Measurements from ENCODE around the gene SGK1.
"Not testable (repeated sequence)": the region's sequence is repeated elsewhere in the genome, so short reads cannot be mapped to it uniquely, and the experiment has no call there.

The SGK1 gene

GRCh38 chr6:134187154-134187553 lies 130.8 kb downstream of the SGK1 start:
- no peak for DNase-seq (ENCODE audit: low read depth)

GRCh38 chr6:134186355-134186754 lies 131.6 kb downstream of the SGK1 start:
- no peak for DNase-seq (ENCODE audit: low read depth)

DNA sequence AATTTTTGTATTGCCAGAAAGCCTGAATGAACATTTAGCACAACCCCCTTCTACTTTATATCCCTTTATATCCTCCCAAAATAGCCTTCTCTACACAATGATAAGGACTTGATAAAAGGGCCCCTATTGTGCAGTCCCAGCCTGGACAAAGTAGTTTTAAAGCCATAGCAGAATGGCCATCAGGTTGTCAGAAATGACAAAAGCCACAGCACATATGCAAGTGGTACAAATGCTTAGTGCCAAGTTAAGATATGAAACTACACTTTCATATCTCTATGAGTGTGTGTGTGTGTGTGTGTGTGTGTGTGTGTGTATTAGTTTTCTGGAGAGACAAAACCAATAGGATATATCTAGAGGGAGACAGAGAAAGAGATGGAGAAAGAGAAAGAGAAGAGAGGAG lies 132.6 kb downstream of the SGK1 start:
- DNase-seq (ENCODE audit: low read depth): no peak

GRCh38 chr6:134183844-134184243 lies 134.1 kb downstream of the SGK1 start:
- DNase-seq (ENCODE audit: low read depth): no peak

DNA sequence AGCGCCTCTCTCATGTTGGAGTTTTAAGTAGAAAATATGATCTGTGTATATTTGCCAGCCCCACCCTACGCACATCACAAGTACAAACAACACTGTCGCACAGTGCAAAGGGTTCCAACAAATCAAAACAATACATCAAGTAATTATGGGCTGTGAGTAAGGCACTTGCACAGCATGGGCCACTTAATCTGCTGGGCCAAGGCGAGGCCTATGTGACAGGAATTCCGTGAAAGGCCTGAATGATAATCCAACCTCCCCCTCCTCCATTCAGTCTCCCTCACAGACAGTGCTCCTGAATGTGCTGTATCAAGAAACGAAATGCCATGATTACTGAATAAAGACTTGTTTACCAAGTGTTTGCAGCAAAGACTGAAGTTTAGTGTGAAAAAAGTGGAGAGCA lies 135.4 kb downstream of the SGK1 start:
- DNase-seq (ENCODE audit: low read depth): no peak

DNA sequence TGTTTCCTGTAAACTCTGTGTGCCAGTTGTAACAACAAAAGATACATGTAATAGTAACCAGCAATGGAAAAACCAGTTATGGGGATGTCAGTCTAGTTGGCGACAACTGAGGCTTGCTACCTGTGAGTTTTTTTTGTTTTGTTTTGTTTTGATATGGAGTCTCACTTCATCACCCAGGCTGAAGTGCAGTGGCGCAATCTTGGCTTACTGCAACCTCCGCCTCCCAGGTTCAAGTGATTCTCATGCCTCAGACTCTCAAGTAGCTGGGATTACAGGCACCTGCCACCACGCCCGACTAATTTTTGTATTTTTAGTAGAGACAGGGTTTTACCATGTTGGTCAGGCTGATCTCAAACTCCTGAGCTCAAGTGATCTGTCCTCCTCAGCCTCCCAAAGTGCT lies 136.2 kb downstream of the SGK1 start:
- DNase-seq (ENCODE audit: low read depth): not testable (repeated sequence)

- DNase-seq (ENCODE audit: low read depth): not testable (repeated sequence)
These were observed 136.7 kb downstream of the SGK1 start for GRCh38 chr6:134181251-134181650.

DNA sequence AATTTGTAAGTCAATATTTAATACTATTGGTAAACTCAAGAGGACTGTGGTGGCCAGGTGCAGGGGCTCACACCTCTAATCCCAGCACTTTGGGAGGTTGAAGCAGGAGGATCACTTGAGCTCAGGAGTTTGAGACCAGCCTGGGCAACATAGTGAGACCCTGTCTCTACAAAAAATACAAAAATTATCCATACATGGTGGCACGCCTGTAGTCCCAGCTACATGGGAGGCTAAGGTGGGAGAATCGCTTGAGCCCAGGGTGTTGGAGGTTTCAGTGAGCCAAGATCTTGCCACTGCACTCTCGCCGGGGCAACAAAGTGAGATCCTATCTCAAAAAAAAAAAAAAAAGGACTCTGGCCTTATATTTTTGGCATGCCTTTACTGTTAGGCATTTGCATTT lies 137.4 kb downstream of the SGK1 start:
- not testable (repeated sequence) for DNase-seq (ENCODE audit: low read depth)

GRCh38 chr6:134178161-134179044 lies 139.5 kb downstream of the SGK1 start:
- peak; percentile 98 for DNase-seq (ENCODE audit: low read depth)

DNA sequence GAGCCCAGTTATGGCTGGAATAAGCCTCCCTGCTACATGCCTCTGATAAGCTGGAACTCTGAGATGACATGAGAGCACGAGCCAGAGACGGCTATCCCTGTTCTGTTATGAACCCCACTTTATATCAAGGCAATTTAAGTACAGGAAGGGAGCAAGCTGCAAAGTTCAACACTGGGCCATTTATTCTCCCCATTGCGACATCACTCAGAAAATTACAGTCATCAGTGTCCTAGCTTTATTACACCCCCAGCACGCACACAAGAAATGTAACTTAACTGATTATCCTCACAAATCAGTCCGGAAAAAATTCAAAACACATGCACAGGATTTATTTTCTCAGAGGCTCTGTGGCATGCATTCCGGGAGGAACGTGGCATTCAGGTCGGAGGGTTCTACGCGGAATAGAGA lies 140.2 kb downstream of the SGK1 start:
- peak; percentile 87 for DNase-seq (ENCODE audit: low read depth)

DNA sequence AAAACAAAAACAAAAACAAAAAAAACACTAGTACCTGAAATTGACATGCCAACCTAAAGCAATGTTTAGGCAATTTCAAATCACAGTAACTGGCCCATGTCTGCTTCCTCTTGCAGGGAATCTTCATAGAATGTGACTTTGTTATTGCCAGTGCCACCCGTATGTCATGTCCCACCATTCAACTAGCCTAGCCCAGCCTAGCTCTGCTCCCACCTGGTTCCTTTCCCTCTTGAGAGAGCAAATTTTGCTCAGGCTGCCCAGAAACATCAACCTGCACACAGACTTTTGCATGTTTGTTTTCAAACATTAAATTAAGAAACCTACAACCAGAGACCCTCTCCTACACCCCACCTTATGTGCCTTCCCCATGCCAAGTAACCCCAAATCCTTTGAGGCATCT lies 140.7 kb downstream of the SGK1 start:
- peak; percentile 14 for DNase-seq (ENCODE audit: low read depth)

DNA sequence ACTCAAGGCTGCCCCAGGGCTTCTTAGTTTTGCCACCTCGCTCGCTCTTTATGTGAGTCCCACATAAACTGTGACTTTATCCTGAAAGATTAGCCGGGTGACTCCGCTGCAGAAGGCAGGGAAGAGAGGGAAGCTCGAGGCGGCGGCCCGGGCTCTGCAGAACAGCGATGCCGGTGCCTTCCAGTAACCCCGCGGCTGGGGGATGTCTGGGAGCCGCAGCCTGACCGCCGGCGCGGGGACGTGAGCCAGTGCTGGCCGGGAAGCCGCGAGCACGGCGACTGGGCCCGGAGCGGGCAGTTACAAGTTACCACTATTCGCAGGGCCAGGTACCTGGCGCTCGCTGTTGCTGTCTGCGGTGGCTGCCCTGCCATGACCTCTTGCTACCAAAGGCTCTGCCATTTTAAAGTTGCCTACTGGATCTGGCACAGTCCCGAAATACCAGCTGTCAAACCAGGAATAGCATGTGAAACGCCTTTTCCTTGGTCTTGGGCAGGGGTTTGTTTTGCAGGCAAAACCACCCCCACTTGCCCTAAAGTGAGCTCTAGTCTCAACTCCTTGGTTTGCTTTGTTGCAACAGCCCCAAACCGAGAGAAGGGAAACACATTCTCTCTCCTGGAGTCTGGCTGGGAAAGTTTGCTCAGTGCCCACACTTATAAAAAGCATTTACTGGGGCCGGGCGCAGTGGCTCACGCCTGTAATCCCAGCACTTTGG lies 141.5 kb downstream of the SGK1 start:
- DNase-seq (ENCODE audit: low read depth): peak; percentile 74

DNA sequence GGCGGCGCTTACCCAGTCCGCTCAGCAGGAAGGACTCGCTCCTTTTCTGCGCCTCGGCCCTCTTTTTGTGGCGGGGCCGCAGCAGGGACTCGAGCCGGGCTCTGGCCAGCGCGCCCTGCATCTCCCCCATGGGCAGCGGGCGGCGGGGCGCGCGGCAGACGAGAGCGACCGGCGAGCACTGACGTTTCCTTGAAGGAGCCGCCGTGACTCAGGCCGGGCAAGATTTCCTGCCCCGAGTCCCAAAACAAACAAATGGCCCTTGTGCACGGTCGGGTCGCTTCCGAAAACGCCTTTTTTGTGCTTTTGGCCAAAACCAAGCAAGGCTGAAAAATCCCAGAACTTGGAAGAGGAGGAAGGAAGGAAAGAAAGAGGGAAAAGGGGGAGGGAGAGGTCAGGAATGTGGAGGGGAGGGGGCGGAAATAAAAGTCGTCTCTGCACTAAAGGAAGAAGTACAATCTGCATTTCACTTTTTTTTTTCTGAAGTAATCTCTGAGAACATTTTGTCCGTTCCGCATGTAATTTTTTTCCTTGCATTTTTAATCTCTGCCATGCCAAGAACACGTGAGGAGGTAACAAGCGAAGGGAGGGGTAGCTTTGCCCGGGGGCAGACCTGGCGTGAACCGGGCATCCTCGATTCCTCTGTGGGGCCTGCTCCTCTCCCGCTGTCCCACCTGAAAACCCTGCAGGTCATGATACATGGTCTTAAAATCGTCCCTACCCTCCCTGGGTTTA lies 142.2 kb downstream of the SGK1 start:
- peak; percentile 78 for DNase-seq (ENCODE audit: low read depth)

GRCh38 chr6:134174672-134175531 lies 143.0 kb downstream of the SGK1 start:
- DNase-seq (ENCODE audit: low read depth): peak; percentile 92

DNA sequence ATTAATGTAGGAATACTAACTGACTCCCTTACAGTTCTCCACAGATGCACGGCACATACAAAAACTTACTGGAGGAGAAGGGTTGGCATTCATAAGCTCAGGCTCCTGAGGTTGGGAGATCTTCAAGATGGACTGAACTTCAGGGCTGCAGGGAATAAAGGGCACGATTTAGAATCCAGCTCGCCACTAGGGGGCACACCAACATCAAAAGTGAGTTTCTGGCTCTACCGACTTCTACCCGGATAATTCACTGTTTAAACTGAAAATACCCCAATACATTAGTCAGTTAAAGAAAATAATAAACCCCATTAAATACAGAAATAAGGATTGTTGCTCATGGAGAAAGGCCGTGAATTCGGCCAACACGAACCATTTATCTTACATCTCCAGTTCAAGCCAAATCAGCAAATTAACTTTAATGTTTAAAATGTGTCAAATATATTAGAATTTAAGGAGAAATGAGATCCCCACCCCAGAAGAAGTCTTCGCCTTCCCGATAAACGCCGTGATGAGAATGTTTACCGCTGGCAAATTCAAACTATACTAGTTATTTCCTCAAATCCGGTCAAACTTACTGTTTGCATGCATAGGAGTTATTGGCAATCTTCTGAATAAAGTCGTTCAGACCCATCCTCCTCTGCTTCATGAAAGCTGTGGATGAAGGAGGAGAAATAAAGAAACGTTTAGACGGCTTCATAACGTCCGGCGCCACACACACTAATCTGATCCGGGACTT lies 143.8 kb downstream of the SGK1 start:
- DNase-seq (ENCODE audit: low read depth): peak; percentile 82

- DNase-seq (ENCODE audit: low read depth): peak; percentile 22
These were observed 144.6 kb downstream of the SGK1 start for GRCh38 chr6:134173366-134173725.

DNA sequence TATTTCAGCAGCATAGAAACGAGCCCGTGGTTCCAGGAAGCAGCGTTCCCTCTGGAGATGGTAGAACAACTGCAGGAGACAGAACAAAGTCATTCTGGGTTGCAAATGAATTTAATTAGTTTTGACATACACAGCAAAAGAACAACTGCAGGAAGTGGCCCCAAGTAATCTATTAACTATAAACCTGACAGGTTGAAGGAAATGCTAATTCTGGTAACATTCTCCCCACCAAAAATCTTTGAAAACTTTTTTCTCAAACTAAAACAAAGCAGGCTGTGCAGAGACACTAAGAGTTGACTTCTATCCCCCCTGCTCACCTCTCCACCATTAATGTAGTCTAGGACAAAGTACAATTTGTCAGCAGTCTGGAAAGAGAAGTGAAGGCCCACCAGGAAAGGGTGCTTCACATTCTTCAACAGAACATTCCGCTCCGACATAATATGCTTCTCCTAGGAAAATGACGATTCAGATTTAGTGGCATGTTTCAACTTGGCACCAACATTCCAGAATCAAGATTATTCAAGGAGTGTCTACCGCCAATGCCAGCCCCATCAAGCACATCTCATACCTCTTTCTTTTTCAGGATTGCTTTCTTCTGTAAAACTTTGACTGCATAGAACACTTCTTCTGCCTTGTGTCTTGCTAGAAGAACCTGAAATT lies 145.1 kb downstream of the SGK1 start:
- peak; percentile 23 for DNase-seq (ENCODE audit: low read depth)

- peak; percentile 30 for DNase-seq (ENCODE audit: low read depth)
These were observed 145.7 kb downstream of the SGK1 start for GRCh38 chr6:134172020-134172705.

GRCh38 chr6:134171517-134171916 lies 146.4 kb downstream of the SGK1 start:
- DNase-seq (ENCODE audit: low read depth): peak; percentile 37

DNA sequence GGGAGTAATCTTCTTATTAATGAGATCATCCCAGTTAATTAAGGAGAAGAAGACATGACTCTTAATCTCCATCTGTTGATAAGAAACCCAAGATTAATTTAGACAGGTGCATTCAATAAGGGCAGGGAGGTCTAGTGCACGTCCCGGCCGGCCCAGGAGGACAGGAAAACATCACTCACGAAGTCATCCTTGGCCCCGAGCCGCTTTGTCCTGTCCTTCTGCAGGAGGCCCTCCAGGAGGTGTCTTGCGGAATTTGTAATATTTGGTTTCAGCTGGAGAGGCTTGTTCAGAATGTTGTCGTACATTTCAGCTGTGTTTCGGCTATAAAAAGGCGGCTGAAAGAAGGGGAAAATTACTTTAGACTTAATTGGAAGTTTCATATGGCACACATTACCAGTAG lies 147.1 kb downstream of the SGK1 start:
- DNase-seq (ENCODE audit: low read depth): peak; percentile 64
